Measurements from ENCODE around the gene PSME3. TPM values are rescaled to one million over a fixed set of nuclear protein-coding genes. Genes with fewer than 3 reads are reported as not detected.

The PSME3 gene
- total and polyA plus RNA-seq, 9 of the 15 experiments (the other 6 are each of a cell fraction or from before 2014, with no cell fraction given), result 31.2 to 275 (median 141) TPM

DNA sequence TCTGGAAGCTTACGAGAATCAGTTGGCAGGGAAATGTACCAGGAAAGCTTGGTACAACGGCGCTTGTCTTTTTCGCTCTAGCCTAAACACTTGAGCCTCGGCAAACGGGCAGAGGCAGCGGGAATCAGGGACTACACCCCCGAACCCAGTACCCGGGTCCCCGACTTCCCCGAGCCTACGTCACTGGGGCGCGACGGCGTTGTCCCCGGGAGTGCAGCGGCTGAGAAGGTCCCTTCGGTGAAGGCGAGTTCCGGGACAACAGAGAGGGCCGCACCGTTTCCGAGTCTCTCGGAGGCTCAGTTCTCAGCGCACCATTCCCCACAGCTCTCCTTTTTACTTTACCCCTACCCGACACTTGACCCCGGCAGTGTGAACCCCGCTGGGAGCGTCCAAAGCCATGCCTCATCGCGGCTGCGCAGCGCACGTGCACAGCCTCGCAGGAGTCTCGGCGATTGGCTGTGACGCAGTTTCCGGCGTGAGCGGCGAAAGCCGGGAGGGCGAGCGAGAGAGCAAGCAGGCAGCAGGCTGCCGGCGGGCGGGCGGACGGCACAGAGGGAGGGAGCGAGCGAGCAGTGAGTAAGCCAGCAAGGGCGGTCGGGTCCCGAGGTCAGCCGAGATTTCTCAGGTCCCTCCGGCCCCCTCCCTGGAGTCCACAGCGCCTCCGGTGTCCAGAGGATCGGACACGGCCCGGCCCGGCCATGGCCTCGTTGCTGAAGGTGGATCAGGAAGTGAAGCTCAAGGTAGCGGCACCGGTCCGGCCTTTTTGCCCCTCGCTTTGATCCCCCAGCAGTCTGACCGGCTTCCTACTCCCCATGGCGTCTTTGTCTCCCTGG is at the start of gene PSME3 (continued):
- TF ChIP-seq, protein P1, sequence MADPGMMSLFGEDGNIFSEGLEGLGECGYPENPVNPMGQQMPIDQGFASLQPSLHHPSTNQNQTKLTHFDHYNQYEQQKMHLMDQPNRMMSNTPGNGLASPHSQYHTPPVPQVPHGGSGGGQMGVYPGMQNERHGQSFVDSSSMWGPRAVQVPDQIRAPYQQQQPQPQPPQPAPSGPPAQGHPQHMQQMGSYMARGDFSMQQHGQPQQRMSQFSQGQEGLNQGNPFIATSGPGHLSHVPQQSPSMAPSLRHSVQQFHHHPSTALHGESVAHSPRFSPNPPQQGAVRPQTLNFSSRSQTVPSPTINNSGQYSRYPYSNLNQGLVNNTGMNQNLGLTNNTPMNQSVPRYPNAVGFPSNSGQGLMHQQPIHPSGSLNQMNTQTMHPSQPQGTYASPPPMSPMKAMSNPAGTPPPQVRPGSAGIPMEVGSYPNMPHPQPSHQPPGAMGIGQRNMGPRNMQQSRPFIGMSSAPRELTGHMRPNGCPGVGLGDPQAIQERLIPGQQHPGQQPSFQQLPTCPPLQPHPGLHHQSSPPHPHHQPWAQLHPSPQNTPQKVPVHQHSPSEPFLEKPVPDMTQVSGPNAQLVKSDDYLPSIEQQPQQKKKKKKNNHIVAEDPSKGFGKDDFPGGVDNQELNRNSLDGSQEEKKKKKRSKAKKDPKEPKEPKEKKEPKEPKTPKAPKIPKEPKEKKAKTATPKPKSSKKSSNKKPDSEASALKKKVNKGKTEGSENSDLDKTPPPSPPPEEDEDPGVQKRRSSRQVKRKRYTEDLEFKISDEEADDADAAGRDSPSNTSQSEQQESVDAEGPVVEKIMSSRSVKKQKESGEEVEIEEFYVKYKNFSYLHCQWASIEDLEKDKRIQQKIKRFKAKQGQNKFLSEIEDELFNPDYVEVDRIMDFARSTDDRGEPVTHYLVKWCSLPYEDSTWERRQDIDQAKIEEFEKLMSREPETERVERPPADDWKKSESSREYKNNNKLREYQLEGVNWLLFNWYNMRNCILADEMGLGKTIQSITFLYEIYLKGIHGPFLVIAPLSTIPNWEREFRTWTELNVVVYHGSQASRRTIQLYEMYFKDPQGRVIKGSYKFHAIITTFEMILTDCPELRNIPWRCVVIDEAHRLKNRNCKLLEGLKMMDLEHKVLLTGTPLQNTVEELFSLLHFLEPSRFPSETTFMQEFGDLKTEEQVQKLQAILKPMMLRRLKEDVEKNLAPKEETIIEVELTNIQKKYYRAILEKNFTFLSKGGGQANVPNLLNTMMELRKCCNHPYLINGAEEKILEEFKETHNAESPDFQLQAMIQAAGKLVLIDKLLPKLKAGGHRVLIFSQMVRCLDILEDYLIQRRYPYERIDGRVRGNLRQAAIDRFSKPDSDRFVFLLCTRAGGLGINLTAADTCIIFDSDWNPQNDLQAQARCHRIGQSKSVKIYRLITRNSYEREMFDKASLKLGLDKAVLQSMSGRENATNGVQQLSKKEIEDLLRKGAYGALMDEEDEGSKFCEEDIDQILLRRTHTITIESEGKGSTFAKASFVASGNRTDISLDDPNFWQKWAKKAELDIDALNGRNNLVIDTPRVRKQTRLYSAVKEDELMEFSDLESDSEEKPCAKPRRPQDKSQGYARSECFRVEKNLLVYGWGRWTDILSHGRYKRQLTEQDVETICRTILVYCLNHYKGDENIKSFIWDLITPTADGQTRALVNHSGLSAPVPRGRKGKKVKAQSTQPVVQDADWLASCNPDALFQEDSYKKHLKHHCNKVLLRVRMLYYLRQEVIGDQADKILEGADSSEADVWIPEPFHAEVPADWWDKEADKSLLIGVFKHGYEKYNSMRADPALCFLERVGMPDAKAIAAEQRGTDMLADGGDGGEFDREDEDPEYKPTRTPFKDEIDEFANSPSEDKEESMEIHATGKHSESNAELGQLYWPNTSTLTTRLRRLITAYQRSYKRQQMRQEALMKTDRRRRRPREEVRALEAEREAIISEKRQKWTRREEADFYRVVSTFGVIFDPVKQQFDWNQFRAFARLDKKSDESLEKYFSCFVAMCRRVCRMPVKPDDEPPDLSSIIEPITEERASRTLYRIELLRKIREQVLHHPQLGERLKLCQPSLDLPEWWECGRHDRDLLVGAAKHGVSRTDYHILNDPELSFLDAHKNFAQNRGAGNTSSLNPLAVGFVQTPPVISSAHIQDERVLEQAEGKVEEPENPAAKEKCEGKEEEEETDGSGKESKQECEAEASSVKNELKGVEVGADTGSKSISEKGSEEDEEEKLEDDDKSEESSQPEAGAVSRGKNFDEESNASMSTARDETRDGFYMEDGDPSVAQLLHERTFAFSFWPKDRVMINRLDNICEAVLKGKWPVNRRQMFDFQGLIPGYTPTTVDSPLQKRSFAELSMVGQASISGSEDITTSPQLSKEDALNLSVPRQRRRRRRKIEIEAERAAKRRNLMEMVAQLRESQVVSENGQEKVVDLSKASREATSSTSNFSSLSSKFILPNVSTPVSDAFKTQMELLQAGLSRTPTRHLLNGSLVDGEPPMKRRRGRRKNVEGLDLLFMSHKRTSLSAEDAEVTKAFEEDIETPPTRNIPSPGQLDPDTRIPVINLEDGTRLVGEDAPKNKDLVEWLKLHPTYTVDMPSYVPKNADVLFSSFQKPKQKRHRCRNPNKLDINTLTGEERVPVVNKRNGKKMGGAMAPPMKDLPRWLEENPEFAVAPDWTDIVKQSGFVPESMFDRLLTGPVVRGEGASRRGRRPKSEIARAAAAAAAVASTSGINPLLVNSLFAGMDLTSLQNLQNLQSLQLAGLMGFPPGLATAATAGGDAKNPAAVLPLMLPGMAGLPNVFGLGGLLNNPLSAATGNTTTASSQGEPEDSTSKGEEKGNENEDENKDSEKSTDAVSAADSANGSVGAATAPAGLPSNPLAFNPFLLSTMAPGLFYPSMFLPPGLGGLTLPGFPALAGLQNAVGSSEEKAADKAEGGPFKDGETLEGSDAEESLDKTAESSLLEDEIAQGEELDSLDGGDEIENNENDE (IDR thresholded peaks at IDR 0.05; ENCODE audit: low read depth, low read length), result no peak
- TF ChIP-seq, protein P2, sequence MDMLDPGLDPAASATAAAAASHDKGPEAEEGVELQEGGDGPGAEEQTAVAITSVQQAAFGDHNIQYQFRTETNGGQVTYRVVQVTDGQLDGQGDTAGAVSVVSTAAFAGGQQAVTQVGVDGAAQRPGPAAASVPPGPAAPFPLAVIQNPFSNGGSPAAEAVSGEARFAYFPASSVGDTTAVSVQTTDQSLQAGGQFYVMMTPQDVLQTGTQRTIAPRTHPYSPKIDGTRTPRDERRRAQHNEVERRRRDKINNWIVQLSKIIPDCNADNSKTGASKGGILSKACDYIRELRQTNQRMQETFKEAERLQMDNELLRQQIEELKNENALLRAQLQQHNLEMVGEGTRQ (CRISPR knock-in tag; IDR thresholded peaks at IDR 0.05), result peak; percentile 62
- peak; percentile 98 to 99 for TF ChIP-seq FOXK2 (conservative IDR thresholded peaks at IDR 0.05 in 1 of 2, IDR thresholded peaks at IDR 0.05 in 1 of 2; ENCODE audit: low read depth in 2 of 2)
- TF ChIP-seq, protein P3, sequence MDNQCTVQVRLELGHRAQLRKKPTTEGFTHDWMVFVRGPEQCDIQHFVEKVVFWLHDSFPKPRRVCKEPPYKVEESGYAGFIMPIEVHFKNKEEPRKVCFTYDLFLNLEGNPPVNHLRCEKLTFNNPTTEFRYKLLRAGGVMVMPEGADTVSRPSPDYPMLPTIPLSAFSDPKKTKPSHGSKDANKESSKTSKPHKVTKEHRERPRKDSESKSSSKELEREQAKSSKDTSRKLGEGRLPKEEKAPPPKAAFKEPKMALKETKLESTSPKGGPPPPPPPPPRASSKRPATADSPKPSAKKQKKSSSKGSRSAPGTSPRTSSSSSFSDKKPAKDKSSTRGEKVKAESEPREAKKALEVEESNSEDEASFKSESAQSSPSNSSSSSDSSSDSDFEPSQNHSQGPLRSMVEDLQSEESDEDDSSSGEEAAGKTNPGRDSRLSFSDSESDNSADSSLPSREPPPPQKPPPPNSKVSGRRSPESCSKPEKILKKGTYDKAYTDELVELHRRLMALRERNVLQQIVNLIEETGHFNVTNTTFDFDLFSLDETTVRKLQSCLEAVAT (IDR thresholded peaks at IDR 0.05), result 0 out of 4 replicates have a peak, but pooled peaks have one; percentile 9 to 90
- no peak for TF ChIP-seq ZNF217 (CRISPR knock-in tag; IDR thresholded peaks at IDR 0.05)
- TF ChIP-seq, protein P4, sequence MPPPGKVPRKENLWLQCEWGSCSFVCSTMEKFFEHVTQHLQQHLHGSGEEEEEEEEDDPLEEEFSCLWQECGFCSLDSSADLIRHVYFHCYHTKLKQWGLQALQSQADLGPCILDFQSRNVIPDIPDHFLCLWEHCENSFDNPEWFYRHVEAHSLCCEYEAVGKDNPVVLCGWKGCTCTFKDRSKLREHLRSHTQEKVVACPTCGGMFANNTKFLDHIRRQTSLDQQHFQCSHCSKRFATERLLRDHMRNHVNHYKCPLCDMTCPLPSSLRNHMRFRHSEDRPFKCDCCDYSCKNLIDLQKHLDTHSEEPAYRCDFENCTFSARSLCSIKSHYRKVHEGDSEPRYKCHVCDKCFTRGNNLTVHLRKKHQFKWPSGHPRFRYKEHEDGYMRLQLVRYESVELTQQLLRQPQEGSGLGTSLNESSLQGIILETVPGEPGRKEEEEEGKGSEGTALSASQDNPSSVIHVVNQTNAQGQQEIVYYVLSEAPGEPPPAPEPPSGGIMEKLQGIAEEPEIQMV (tag; conservative IDR thresholded peaks at IDR 0.05; ENCODE audit: low read depth), result no peak
- peak; percentile 98 for TF ChIP-seq SREBF2 (CRISPR knock-in tag; IDR thresholded peaks at IDR 0.05)
- 0 out of 2 replicates have a peak, but pooled peaks have one; percentile 35 for TF ChIP-seq SOX6 (IDR thresholded peaks at IDR 0.05)
- TF ChIP-seq RAD51 (IDR thresholded peaks at IDR 0.05; ENCODE audit: borderline replicate concordance, low read depth), result 0 out of 2 replicates have a peak, but pooled peaks have one; percentile 35
- peak; percentile 100 for TF ChIP-seq HDAC2 (IDR thresholded peaks at IDR 0.05)

Data from K562 (cell line).